Measurements from ENCODE around the gene PCGF3.

- TF ChIP-seq, protein P1, sequence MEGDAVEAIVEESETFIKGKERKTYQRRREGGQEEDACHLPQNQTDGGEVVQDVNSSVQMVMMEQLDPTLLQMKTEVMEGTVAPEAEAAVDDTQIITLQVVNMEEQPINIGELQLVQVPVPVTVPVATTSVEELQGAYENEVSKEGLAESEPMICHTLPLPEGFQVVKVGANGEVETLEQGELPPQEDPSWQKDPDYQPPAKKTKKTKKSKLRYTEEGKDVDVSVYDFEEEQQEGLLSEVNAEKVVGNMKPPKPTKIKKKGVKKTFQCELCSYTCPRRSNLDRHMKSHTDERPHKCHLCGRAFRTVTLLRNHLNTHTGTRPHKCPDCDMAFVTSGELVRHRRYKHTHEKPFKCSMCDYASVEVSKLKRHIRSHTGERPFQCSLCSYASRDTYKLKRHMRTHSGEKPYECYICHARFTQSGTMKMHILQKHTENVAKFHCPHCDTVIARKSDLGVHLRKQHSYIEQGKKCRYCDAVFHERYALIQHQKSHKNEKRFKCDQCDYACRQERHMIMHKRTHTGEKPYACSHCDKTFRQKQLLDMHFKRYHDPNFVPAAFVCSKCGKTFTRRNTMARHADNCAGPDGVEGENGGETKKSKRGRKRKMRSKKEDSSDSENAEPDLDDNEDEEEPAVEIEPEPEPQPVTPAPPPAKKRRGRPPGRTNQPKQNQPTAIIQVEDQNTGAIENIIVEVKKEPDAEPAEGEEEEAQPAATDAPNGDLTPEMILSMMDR (conservative IDR thresholded peaks at IDR 0.05; ENCODE audit: low read depth, low read length): no peak
- TF ChIP-seq EZH2 (IDR thresholded peaks at IDR 0.05; ENCODE audit: borderline replicate concordance, low read depth, low read length, poor library complexity, severe bottlenecking): no peak
Observed at GRCh38 chr4:772118-772517, 66.5 kb downstream of the PCGF3 start.

All from A673 (cell line).